ENCODE data around the gene SLC22A15.

DNA sequence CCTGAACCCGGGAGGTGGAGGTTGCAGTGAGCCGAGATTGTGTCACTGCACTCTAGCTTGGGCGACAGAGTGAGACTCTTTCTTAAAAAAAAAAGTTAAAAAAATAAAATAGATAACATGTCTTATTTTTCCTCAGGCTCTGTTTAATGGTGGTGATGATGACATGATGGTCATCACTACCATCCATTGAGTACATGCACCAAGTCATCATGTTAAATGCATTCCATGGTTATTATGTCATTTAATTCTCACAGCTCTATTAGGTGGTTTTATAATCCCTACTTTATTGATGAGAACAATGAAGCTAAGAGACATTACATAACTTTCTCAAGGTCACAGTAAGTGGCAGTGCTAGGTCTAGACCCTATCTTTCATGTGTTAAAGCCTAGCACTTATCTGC lies 100.5 kb downstream of the SLC22A15 start:
- TF ChIP-seq EZH2 (IDR thresholded peaks at IDR 0.05; ENCODE audit: borderline replicate concordance, insufficient read depth, low read length, poor library complexity, severe bottlenecking), result no peak
- TF ChIP-seq, protein P1, sequence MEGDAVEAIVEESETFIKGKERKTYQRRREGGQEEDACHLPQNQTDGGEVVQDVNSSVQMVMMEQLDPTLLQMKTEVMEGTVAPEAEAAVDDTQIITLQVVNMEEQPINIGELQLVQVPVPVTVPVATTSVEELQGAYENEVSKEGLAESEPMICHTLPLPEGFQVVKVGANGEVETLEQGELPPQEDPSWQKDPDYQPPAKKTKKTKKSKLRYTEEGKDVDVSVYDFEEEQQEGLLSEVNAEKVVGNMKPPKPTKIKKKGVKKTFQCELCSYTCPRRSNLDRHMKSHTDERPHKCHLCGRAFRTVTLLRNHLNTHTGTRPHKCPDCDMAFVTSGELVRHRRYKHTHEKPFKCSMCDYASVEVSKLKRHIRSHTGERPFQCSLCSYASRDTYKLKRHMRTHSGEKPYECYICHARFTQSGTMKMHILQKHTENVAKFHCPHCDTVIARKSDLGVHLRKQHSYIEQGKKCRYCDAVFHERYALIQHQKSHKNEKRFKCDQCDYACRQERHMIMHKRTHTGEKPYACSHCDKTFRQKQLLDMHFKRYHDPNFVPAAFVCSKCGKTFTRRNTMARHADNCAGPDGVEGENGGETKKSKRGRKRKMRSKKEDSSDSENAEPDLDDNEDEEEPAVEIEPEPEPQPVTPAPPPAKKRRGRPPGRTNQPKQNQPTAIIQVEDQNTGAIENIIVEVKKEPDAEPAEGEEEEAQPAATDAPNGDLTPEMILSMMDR (IDR thresholded peaks at IDR 0.05; ENCODE audit: poor library complexity, severe bottlenecking), result no peak
- no peak for TF ChIP-seq TAF1 (IDR thresholded peaks at IDR 0.05; ENCODE audit: low read depth)
- no peak for TF ChIP-seq EP300 (conservative IDR thresholded peaks at IDR 0.05; ENCODE audit: poor library complexity, severe bottlenecking)
- no peak for TF ChIP-seq POLR2AphosphoS5 (IDR thresholded peaks at IDR 0.05)
- TF ChIP-seq, protein P2, sequence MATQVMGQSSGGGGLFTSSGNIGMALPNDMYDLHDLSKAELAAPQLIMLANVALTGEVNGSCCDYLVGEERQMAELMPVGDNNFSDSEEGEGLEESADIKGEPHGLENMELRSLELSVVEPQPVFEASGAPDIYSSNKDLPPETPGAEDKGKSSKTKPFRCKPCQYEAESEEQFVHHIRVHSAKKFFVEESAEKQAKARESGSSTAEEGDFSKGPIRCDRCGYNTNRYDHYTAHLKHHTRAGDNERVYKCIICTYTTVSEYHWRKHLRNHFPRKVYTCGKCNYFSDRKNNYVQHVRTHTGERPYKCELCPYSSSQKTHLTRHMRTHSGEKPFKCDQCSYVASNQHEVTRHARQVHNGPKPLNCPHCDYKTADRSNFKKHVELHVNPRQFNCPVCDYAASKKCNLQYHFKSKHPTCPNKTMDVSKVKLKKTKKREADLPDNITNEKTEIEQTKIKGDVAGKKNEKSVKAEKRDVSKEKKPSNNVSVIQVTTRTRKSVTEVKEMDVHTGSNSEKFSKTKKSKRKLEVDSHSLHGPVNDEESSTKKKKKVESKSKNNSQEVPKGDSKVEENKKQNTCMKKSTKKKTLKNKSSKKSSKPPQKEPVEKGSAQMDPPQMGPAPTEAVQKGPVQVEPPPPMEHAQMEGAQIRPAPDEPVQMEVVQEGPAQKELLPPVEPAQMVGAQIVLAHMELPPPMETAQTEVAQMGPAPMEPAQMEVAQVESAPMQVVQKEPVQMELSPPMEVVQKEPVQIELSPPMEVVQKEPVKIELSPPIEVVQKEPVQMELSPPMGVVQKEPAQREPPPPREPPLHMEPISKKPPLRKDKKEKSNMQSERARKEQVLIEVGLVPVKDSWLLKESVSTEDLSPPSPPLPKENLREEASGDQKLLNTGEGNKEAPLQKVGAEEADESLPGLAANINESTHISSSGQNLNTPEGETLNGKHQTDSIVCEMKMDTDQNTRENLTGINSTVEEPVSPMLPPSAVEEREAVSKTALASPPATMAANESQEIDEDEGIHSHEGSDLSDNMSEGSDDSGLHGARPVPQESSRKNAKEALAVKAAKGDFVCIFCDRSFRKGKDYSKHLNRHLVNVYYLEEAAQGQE (IDR thresholded peaks at IDR 0.05; ENCODE audit: borderline replicate concordance), result no peak
- TF ChIP-seq MXI1 (conservative IDR thresholded peaks at IDR 0.05; ENCODE audit: poor library complexity, severe bottlenecking), result no peak
